Hindlimb muscle (tissue), 1 donor: ENCODE data around the gene MAD1L1. TPM values are rescaled to one million over a fixed set of nuclear protein-coding genes. Genes with fewer than 3 reads are reported as not detected.

ENCODE experiments used
- DNase-seq: peaks from one replicate; pipeline ENCODE4 v3.0.0-alpha.2; 2013
- polyA plus RNA-seq: library from polyadenylated mRNA; unstranded; fragments of 120-200 nt; gene quantifications from one replicate; pipeline ENCODE4 v1.2.1, GENCODE V29; 2013; ENCODE audit not compliant: insufficient read length

MAD1L1 gene
- polyA plus RNA-seq, 1 donor = 27.6 TPM

- DNase-seq = no peak
Observed at GRCh38 chr7:1966631-1967200, 266.0 kb downstream of the MAD1L1 start.

- no peak for DNase-seq
Observed at GRCh38 chr7:1965579-1966294, 267.0 kb downstream of the MAD1L1 start.

- no peak for DNase-seq
Observed at GRCh38 chr7:1964913-1965578, 267.7 kb downstream of the MAD1L1 start.

DNA sequence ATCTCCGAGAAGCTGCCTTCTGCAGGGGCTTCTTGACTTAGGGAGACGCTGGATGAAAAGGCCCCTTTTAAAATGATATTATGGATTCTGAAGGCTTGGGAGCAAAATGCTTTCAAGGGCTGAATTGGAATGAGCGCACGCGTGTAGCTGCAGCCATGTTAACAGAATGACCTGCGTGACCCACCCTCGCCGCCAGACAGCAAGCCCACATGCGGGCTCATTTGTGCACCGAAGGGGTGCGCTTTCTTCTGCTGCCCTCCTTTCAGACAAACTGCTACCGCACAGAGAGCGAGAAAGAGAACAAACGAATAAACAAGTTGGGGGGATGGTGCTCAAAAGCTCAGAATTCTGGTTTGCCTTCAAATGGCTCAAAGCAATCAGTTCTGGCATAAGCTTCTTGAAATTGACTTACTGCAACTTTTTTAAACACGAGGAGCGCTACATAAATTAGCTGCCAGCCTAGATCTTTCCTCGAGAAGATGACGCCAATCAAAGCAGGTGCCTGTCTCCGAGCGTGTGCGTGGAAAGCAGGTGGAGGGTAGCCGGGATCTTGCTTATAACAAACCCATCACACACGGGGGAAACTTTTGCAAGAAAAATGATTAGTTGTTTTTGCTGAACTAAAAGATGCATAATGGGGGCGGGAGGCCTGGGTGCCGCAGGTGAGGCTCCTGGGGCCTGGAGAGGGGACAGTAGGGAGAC is 268.4 kb downstream of the MAD1L1 start:
- DNase-seq = no peak

- no peak for DNase-seq
Observed at GRCh38 chr7:1963575-1963974, 269.2 kb downstream of the MAD1L1 start.

DNA sequence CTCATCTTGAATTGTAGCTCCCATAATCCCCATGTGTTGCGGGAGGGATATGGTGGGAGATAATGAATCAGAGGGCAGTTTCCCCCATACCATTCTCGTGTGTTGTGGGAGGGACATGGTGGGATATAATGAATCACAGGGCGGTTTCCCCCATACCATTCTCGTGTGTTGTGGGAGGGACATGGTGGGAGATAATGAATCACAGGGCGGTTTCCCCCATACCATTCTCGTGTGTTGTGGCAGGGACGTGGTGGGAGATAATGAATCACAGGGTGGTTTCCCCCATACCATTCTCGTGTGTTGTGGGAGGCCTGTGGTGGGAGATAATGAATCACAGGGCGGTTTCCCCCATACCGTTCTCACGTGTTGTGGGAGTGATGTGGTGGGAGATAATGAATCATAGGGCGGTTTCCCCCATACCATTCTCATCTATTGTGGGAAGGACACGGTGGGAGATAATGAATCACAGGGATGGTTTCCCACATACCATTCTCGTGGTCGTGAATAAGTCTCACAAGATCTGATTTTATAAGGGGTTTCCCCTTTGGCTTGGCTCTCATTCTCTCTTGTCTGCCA is 271.0 kb downstream of the MAD1L1 start:
- no peak for DNase-seq

GRCh38 chr7:1959305-1959704 is 273.4 kb downstream of the MAD1L1 start:
- DNase-seq = no peak

GRCh38 chr7:1957471-1958225 is 275.1 kb downstream of the MAD1L1 start:
- no peak for DNase-seq

DNA sequence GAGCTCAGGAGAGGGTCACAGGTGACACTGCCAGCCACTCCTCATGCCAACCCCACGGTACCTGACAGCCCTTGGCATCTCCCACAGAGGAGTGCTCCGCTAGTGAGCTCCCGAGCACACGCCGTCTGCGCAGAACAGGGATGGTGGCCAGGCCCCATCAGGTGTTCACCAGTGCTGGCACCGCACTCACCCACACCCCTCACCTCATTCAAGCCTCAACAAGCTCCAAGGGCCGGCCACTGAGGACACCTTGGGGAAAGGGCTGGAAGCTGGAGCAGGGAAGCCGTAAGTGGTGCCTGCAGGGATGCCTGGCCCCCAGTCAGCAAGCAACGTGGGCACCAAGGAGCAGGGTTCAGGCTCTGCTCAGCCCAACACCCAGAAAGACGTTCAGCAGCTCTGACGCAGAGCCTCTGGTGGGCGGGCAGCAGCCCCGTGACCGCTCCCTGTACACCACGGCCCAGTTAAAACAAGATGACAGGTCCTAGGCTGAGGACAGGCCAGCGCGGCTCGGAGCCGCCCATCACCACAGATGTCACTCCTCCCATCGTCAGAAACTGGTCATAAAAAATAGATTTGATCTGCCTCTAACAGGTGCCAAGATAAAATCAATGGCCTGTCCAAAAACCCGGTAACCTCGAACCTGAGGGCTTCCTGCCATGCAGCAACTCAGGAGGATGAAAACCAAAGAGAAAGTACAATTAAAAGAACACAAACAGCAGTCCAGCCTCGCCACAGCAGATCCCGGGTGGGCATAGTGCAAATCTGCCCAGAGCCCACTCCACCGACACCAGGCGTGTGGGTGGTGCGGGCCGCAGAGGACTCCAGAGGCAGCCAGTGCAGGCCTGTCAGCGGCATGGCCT is 275.9 kb downstream of the MAD1L1 start:
- DNase-seq = no peak

DNA sequence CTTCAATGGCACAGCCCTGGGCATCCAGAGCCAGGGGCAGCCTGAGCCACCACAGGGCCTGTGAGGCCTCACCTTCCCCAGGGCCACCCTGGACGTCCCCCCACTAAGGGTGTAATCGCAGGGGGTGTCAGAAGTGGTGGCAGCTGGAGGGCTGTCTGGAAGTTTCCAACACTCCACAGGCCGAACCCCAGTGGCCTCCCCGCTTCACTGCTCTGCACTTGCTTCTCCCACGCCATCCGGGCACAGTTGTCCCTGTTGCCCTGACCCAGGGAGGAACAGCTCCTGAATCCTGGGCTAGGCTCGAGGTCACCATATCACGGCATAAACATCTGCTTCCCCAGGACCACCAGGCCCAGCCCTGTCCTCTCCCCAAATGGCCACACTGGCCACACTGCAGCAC is 276.6 kb downstream of the MAD1L1 start:
- no peak for DNase-seq

GRCh38 chr7:1954366-1955004 is 278.3 kb downstream of the MAD1L1 start:
- DNase-seq = no peak

DNA sequence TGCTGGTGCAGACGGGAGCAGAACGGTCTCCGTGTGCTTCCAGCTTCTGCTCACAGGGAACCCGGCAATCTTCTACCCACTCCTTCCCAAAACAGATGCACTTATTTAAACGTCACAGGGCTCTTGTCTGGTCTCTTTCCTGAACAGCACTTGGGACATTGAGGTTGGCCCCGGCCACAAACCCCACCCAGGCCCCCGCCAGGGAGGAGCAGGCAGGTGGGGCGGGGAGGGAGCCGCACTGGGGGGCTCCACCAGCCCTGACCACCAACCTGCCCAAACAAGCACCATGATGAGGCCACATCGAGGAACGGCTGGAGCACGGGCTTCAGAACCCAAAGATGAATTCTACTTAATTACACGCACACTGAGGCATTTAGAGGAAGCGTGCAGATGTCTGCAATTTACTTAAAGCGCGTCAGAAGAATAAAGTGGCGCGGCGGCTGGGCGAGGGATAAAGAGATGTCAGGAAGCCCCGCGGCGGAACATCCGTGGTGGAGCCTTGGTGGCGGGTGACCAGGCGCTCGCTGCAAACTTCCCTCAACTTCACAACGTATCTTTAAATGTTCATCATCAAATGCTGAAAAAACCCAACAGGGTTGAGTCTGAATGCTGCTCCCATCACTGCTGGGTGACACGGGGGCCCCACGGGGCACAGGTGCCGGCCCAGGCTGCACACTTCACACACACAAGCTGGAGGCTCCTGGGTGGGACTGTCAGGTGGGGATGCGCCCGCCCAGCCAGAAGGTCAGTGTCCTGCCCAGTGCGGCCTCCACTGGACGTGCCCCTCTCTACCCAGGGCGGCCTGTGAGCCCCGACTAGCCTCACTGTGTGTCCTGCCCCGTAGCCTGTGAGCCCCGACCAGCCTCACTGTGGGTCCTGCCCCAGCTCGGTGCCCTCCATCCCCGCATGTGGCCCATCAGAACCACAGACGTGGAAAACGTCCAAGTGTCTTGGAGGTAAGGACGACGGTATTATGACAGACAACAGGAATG is 279.2 kb downstream of the MAD1L1 start:
- no peak for DNase-seq

- no peak for DNase-seq
Observed at GRCh38 chr7:1952781-1953180, 280.0 kb downstream of the MAD1L1 start.

GRCh38 chr7:1952169-1952760 is 280.5 kb downstream of the MAD1L1 start:
- no peak for DNase-seq

DNA sequence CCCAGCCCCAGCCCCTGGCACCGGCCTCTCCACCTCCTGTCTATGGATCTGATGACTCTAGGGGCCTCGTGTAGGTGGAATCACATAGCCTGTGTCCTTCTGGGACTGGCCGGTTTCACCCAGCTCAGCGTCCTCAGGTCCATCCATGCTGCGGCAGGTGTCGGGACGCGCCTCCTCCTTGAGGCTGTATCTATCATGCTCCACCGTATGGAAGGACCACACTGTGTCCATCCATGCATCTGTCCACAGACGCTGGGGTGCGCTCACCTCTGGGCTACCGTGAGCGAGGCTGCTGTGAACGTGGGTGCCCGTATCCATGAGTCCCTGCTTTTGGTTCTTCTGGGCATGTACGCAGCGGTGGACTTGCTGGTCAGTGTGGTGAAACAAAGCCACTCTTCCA is 281.1 kb downstream of the MAD1L1 start:
- DNase-seq = no peak

DNA sequence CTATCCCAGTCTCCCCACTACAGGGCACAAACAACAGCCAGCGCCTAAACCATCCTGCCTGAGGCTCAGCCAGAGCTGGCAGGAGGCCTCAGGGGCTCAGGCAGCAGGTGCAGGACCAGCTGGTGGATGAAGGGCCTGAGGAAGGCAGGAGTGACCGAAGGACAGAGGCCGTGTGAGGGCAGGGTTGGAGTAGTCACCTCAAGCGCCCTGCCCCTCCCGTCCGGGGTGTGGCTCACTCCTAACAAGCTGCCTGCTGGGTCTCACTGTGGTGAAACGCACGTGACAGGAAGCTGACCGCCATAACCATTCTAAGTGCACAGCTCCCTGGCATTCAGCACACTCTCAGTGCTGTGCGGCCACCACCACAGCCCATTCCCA is 281.6 kb downstream of the MAD1L1 start:
- DNase-seq = no peak

- DNase-seq = no peak
Observed at GRCh38 chr7:1950452-1951158, 282.1 kb downstream of the MAD1L1 start.

GRCh38 chr7:1950066-1950451 is 282.7 kb downstream of the MAD1L1 start:
- no peak for DNase-seq

- no peak for DNase-seq
Observed at GRCh38 chr7:1949681-1950055, 283.1 kb downstream of the MAD1L1 start.
